HG03354 (cell line): ENCODE results near the gene UTP4.
A peak's percentile ranks its signal among the peaks of the same experiment; 100 is the strongest.

Experiments used
- ATAC-seq: cut with Tn5 transposase; IDR thresholded peaks from one replicate; pipeline ENCODE4 v1.9.1; 2021; ENCODE audit warnings: mild to moderate bottlenecking; ENCODE audit not compliant: unreplicated experiment, poor library complexity, severe bottlenecking

UTP4 gene

DNA sequence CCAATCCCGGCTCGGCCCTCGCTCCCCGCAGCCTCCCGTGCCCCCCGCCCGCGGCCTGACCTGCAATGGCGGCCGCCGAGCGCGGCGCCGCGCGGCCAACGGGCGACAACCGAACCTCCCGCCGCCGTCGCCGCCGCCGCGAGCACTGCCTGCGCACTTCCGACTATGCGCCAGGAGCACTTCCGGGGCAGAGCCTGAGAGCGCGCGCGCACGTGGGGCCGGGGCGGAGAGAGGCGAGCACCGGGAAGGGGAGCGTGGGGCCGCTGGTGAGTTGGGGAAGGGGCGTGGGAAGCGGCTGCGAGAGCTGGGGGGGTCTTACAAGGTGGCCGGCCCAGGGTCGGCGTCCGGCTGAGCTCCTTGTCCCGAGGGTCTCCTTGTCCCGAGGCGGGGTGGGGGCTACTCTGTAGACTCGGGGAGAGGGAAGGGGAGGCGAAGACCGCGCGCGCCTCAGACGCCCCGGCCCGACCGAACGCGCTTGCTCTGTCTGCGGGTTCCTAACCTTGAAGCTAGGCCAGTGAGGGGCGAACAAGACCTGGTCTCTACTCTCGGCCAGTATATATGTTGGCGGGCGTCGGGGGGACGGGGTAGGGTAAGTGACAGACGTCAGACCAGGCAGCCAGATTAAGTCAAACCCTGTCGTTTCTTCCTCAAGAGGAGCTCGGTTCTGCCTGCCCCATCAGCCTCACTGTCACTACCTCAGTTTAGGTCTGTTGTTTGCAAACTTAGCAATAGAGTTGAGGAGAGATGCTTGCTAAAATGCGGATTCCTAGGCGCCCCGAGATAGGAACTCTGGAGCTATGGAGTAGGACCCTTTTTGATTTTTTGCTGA is at the start of gene UTP4, which contains the start of gene CHTF8:
UTP4 (plus strand) TSS at position 226 of the 829 bp plus-strand sequence. CDS start 811 bp downstream, outside the sequence.
CHTF8 (minus strand) TSS at position 165 of the 829 bp plus-strand sequence. CDS start 11,130 bp downstream, outside the sequence.
- peak; percentile 87 for ATAC-seq

DNA sequence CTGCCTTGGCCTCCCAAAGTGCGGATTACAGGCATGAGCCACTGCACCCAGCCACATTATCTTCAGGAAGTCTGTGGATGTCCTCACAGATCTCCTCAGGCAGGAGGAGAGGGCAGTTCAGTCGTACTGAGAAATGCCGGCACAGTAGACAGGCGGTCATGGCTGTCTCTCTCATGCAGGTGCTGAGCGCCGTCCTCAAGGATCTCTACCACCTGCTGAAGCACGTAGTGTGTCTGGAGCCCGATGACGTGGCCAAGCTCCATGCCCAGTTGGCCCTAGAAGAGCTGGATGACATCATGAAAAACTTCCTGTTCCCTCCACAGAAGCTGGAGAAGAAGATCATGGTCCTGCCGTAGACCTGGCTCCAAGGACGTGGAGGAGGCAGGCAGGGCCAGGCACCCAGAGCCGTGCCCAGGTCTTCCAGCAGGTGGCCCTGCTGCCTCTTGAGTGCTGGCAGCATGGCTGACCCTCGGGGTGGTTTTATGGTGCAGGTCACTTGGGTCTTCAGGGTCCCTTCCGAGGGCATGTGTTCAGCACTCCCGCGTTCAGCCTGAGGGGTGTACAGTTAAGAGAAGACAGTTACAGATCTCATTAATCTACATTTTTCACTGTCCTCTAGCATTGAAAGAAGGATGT is 49.0 kb upstream of the UTP4 start:
- ATAC-seq, result no peak

DNA sequence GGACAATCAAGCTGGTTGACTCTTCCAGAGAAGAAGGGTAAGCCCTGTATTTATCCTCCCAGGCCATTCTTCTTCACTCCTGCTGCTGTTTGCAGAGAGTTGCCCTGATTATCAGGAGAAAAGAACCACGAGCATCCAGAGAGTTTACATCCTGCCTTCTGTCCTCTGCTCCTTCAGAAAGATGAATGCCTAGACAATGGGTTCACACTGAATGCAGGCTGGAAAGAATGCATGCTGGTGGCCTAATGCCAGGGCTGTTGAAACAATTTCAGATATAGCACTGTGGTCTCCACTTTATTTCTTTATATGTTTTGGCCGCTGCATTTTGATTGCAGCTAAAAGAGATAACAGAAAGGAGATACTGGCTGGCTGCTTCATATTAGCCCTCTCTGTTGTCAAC is 48.2 kb upstream of the UTP4 start:
- no peak for ATAC-seq

DNA sequence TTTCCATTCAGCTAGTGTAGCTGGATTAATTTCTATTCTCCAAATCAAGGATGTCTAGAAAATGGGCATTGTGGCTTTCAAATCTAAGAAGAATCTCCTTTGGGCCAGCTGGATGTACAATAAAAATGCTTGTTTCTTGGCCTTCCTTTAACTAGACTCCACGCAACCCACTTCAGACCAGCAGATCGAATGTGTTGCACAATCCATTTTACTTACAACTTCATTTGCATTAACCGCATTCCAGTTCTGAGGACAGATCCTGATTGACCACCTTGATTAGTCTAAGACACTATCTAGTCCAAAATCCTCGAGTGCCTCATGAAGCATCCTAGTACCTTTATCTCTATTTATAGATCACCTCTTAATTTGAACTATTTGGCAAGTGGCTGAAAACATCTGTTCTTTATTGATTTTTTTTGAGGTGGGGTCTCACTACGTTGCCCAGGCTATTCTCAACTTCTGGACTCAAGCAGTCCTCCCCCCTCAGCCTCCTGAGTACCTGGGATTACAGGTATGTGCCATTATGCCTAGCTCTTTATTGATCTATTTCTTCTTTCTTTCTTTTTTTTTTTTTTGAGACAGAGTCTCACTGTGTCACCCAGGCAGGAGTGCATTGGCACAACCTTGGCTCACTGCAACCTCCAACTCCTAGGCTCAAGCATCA is 47.3 kb upstream of the UTP4 start:
- no peak for ATAC-seq

DNA sequence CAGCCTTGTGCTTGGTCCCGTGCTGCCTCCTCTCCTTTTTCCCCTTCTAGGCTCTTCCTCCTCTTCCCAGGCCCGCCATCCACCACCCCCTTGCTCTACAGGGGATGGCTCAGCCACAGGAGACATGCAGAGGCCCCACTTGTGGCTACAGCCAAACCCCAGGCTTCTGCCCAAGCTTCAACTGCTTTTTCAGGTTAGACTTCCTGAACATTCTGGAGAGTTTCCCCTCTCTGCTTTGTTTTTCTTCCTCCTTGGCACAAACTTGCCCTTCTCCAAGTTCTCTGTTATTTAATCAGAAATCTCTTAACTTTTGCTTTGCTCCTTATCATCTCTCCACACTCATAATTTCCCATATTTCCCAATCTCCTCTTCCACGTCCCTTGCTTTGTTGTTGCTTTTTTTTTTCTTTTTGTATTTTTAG is 45.3 kb upstream of the UTP4 start:
- no peak for ATAC-seq

DNA sequence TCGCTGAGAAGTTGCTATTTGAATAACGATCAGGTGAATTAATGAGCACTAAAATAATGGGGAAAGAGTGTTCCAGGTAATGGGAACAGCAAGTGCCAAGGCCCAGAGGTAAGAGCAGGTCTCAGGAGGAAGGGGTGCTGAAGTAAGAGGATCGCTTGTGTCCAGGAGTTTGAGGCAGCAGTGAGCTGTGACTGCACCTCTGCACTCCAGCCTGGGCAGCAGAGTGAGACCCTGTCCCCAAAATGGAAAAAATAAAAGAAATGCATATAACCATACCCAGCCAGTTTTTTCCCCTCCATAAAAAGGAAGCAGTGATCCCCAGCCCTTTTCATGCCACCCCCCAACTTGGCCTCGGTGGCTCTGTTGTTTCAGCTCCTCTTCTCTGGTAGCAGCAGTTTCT is 43.8 kb upstream of the UTP4 start:
- no peak for ATAC-seq

DNA sequence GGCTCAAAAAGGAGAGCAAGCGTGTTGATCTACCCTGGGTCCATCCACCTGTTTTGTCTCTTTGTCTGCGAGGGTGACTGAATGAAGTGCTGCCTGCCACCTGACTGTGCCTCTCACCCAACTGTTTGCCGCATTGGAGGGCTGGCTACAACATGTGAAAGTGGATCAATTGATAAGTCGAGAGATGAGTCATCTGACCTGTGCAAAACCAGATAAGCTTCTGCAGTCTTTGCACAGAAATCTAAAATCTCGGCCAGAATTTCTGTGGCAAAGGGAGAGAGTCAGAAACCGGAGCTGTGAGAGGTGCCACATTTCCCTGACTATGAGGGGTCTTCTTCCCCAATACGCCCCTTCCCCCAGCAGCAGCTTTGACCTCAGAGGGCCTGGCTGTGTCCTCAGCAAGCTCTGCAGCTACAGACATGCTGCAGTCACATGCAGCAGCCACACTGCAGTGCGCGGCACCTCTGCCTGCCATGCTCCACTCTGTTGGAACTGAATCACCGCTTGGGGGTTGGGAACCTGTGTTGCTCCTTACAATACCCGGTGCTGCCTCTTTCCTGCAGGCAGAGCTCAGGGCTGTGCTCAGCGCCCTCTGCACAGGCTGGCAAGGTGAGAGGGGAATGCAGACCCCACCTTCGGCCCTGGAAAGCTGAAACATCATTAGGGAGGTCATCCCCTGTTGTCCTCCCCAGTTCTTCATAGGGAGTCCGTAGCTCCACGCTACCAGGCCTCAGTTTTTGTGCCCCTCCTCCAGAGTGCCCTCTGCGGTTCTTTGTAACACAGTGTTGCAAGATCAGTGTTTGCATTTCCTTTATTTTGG is 43.1 kb upstream of the UTP4 start:
- no peak for ATAC-seq

DNA sequence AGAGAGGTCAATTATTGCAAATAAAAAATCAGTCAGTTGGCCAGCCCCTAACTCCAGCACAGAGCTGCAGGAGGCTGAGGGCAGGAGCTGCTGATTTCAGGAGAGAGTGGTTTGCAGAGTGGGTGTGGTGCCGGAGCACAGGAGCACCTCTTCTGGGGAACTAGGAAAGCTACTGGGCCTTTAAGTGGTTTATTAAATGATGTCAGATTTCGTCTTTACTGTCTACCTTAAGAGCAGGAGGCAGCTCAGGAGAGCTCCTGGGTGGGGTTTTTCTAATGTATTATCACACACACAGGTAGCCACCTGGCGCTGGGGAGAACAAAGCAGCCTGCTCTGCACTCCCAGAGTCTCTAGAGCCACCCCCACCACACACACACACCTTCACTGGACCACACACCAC is 38.5 kb upstream of the UTP4 start:
- ATAC-seq, result no peak

DNA sequence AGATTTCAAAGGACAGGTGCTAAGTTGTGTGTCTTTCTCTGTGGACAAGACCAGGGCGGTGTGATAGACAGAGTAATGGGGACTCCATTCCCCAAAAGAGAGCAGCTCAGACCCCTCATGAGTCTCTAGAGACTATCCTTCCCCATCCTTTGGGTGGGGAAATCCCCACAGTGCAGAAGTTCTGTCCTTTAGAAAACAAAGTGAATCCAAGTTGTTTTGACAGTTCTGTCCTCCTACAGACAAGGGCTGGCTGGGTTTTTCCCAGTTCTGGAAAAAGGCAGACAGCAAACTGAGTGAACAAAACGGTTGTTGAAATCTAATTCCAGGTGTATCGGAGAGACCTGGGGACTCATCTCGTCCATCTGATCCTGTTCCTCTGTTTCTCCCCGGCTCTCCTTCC is 37.9 kb upstream of the UTP4 start:
- no peak for ATAC-seq

DNA sequence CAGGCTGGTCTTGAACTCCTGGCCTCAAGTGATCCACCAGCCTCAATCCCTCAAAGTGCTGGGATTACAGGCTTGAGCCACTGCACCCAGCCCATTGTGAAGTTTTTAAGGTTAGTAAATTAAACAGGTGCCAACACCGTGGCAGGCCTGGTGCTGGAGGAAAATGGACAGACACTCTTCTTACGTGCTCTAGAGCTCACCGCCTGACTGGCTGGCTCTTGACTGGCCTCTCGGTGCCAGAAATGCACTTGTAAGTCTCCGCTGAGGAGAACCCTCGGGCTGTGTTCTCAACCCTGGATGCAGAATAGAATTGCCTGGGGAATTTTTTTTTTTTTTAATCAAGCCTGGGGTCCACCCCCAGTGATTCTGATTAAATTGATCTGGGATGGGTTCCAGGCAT is 37.3 kb upstream of the UTP4 start:
- no peak for ATAC-seq

DNA sequence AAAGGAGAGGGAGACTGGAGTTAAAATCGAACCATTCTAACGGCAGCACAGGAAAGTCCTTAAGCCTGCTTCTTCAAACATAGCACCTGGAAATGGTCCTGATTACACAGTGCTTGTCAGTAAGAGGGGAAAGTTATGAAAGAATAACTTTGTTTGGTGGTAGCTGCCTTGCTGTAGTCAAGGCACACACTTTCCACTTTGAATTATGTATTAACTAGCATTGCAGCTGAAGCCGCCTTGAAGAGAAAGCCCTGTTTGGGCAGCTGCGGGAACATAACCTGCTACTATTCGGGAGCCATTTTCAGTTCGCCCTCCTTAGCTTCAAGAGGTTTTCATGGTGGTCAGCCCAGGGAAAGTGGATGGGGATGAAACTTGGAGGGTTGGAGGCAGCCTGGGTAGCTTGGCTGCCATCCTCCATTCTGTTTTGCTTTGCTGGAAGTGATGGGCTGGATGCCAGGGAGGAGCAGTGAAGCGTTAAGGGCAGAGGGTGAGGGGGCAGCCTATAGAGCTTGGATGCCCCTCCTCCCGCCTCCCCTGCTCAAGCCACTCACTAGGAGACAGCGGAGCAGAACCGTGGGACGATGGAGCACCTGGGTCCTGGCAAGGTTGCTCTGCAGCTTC is 32.3 kb upstream of the UTP4 start:
- no peak for ATAC-seq

DNA sequence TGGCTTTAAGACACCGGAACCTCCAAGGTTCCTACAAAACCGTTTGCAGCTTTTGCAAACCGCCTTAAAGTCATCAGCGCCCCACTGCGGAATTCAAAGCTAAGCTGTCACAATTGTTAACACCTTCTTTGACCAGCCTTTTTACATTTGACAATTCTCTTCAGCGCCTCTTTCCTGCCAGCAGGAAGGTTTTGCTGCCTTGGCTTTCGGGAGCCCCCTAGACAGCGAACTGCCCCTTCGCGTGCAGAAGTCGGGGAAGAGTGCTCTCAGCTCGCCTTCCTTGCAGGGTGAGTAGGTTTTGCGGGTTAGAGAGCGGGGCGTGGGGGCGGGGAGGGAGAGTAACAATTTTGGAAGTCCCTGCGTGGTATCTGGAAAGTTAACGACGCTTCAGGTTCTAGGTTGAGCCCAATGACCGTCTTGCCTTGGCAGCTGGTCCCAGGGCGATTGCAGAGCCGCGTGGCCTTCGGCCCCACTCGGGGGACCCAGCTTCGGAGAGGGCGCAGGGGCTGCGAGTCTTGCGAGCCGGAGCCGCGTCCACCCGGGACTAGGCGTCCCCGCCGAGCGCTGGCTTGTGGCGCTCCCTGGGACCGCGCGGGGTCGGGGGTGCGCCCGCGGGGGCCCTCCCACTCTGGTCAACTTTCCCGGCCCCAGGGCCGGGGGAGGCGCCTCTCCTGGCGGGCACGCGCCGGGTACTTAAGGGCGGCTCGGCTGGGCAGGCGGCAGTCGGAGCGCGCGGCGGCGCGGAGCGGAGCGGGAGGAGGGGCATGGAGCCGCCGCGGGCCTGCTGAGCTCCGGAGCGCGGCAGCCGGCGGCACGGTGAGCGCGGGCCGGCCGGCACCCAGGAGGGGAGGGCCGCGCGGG is 26.7 kb upstream of the UTP4 start, which contains the start of gene HAS3:
HAS3 (plus strand) TSS at position 153 of the 861 bp plus-strand sequence. CDS start 3,743 bp downstream, outside the sequence.
- ATAC-seq, result no peak

DNA sequence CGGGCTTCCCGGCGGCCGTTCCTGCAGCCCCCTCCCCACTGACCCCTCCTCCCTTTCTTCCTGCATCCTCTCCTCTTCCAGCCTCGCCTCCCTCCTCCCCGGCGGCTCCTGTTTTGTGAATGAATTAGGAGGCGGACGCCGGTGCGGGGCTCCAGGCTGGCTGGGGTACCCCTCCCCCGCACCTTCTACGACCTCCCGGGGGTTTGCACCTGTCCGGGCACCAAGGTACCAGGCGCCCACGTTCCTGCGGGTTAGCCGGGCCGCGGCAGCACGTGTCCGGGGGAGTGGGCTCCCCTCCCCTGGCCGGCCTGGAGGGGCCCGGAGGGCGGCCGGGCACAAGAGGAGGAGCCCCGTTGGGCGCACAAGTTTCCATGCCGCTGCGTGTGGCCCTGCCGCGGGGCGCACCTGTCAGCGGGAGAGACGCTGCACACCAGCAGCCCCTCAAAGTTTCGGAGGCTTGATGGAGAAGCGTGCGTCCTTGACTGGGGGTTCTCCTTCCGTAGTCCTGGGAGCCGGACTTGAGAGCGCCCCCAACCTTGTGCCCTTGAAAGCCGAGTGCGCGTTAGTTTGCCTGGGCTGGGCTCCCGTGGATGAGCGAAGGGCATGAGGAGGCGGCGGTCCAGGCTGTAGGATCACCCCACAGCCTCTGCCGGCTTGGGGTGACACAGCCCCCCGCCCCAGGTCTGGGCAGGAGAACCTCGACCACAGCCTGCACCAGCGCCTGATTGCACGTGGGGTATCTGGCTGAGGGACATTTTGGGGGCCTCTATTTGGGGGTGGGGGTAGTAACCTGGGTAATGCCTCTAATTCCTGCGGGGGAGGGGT is 25.7 kb upstream of the UTP4 start:
- no peak for ATAC-seq

DNA sequence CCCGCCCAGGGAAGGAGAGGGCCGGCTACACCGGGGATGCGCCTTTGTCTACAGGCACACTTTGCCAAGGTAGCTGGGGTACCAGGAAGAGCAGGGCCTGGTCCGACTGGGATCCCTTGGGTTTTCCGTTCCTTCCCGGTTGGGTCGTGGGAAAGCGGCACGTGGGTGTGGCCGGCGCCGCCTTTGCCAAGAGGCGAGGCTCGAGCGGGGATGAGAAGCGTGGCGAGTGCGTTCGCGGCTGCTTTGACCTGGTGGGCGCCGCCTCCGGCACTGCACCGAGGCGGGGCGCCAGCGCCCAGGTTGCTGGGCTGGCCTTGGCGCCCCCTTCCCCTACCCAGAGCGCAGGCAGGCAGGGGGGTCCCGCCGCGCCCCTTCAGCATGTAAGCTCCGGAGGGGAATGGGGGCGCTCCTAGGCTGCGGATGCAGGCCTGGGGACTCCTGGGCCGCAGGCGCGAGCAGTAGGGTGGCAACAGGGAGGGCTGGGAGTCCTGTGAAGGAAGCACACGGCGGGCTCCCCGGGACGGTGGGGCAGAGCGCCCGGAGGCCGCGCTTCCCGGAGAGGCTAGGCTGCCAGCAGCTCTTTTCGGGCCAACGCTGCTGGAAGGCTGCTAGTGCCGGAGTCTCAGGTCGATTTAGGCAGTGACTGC is 25.0 kb upstream of the UTP4 start:
- ATAC-seq, result no peak

DNA sequence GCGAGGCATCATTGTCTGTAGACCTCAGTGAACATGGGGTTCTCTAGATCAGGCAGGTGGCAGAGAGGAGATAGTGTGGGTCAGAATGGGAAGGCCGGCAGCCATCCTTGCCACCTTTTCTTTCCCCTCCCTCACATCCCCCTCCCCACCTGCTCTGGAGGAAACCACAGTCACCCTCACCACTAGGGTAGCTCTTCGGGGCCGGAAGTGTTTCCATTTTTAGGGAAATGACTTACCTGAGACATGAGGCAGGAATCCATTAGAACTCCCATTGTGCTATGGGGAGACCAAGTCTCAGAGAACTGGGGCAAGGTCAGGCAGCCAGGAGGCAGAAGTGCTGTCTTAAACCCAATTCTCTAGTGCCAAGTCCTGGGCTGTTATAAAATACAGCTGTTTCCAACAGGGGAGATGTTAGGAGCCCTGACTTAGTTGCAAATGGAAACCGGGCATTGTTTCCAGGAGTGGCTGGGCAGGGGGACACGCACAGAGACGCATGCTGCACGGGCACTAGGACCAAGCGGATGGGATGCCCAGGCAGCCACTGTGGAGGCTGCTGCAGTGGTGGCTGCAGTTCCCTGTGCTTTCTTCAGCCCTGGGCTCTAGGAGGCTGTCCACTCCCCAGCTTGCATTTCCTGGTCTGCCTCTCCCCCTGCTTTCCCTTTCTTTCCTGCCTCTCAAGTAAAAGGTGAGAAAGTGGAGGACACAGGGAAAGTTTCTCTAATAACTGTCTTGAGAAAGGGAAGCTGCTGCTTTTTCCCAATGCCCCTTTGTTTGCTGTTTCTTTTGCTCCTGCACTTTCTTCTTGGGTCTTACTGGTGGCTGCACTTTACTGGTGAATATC is 24.2 kb upstream of the UTP4 start:
- no peak for ATAC-seq

DNA sequence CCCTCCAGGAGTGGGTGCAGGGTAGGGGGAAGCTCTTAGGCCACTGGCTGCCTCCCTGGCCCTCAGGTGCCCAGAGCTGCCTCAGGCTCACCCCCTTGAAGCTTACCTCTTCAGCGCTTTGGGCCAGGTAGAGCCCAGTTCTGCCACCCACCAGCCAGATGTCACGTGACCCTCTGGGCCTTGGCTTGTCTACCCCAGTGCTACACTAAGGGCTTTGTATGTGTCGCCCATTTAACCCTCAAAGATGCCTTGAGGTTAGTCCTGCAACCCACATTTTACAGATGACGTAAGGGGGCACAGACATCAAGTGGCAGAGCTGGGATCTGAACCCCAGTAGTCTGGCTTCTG is 23.6 kb upstream of the UTP4 start:
- ATAC-seq, result no peak
